HT1080 (cell line): ENCODE measurements around the gene MMAA. TPM values are rescaled to one million over a fixed set of nuclear protein-coding genes. Genes with fewer than 3 reads are reported as not detected.

Source experiments
- DNase-seq: peaks from one replicate; pipeline ENCODE4 v3.0.0-alpha.2; 2015; ENCODE audit warnings: low read depth
- total RNA-seq: library from RNA; depleted of rRNA; stranded (reverse); fragments of >200 nt; shearing (Covaris generic); gene quantifications from 2 replicates; pipeline ENCODE4 v1.2.3, GENCODE V29; 2014; rRNA removed

Gene MMAA
- total RNA-seq, 1 experiment from 2014 or later, result 3.2 TPM

GRCh38 chr4:145703850-145704497 lies 84.8 kb downstream of the MMAA start:
- DNase-seq, result no peak

GRCh38 chr4:145709336-145709735 lies 90.2 kb downstream of the MMAA start:
- no peak for DNase-seq

Other genes with a start within 250 kb of the MMAA start
- 18.7 and 22.3 TPM in 2 replicates for gene SMAD1, start 137.5 kb upstream of the MMAA start, total RNA-seq
- gene C4orf51, start 60.8 kb downstream of the MMAA start, total RNA-seq, result not detected in 2 replicates